H1 (cell line): ENCODE measurements around the gene MYLK. TPM values are rescaled to one million over a fixed set of nuclear protein-coding genes. Genes with fewer than 3 reads are reported as not detected.

Experiments used
- CTCF ChIA-PET: fragments of 300-600 bp; sonication (Branson Sonifier 250); formaldehyde crosslinking; loops from one replicate; lab custom pipeline; 2021; ENCODE audit not compliant: partially characterized antibody; lab: Charles Lee
- POLR2A ChIA-PET: fragments of 300-600 bp; sonication (Branson Sonifier 250); formaldehyde crosslinking; loops from one replicate; lab custom pipeline; 2021; ENCODE audit warnings: inconsistent platforms; ENCODE audit not compliant: partially characterized antibody; lab: Charles Lee
- DNase-seq, 2 experiments: peaks; one replicate each; pipeline versions ENCODE4 v3.0.0 to v3.0.0-alpha.2; 2010 to 2022; ENCODE audit warnings: low spot score in 2 of 2, low read depth in 1 of 2, mixed read lengths in 1 of 2
- FAIRE-seq: peaks from 2 replicates; lab custom pipeline; 2011; peaks lifted over from hg19 to GRCh38; lab: Jason Lieb, UNC
- H2AFZ ChIP-seq: 2 replicates; pipeline ENCODE4 v1.8.1; 2012; ENCODE audit warnings: low read length, inconsistent platforms
- H2AK5ac ChIP-seq: 2 replicates; pipeline ENCODE4 v1.6.1; 2013; ENCODE audit warnings: low read depth, low read length
- H2BK120ac ChIP-seq: replicated peaks from 2 replicates; pipeline ENCODE3; 2013; ENCODE audit warnings: low read depth, low read length, inconsistent platforms
- H2BK12ac ChIP-seq: 2 replicates; pipeline ENCODE4 v1.6.1; 2013; ENCODE audit warnings: low read depth, low read length
- H2BK15ac ChIP-seq: 2 replicates; pipeline ENCODE4 v1.6.1; 2013; ENCODE audit warnings: low read length
- H2BK20ac ChIP-seq: 2 replicates; pipeline ENCODE4 v1.6.1; 2013; ENCODE audit warnings: low read length
- H2BK5ac ChIP-seq: 2 replicates; pipeline ENCODE4 v1.6.1; 2013; ENCODE audit warnings: low read depth, low read length
- H3K14ac ChIP-seq: 2 replicates; pipeline ENCODE4 v1.6.1; 2013; ENCODE audit warnings: inconsistent platforms; ENCODE audit not compliant: insufficient read length
- H3K18ac ChIP-seq: 2 replicates; pipeline ENCODE4 v1.6.1; 2013; ENCODE audit warnings: low read length; ENCODE audit errors: extremely low read depth
- H3K23ac ChIP-seq: 2 replicates; pipeline ENCODE4 v1.6.1; 2013; ENCODE audit warnings: inconsistent platforms; ENCODE audit not compliant: insufficient read length
- H3K23me2 ChIP-seq: 2 replicates; pipeline ENCODE4 v1.6.1; 2013; ENCODE audit warnings: low read depth, low read length
- H3K27ac ChIP-seq: 2 replicates; pipeline ENCODE4 v1.6.1; 2011; ENCODE audit warnings: low read depth, low read length, inconsistent platforms
- H3K27me3 ChIP-seq, 4 experiments: replicated peaks in 1 of 4; 1 replicate in 1 of 4; 2 replicates in 3 of 4; pipeline versions ENCODE4 v1.6.1 to v1.8.1; 2011 to 2013; ENCODE audit warnings: low read length in 3 of 4, mild to moderate bottlenecking in 3 of 4, inconsistent platforms in 2 of 4, mixed read lengths in 2 of 4, moderate library complexity in 1 of 4; ENCODE audit not compliant: control insufficient read depth in 3 of 4, insufficient read depth in 3 of 4; ENCODE audit errors: extremely low read depth in 1 of 4
- H3K36me3 ChIP-seq, 4 experiments: 2 replicates each; pipeline versions ENCODE4 v1.6.1 to v1.8.1; 2011 to 2013; ENCODE audit warnings: mild to moderate bottlenecking in 4 of 4, low read length in 3 of 4, moderate library complexity in 2 of 4, control low read depth in 1 of 4, inconsistent platforms in 1 of 4; ENCODE audit not compliant: insufficient read depth in 4 of 4, control insufficient read depth in 2 of 4
- H3K4ac ChIP-seq: replicated peaks from 2 replicates; pipeline ENCODE3; 2013; ENCODE audit warnings: low read length, low read depth, mixed read lengths, inconsistent platforms; ENCODE audit not compliant: insufficient read length
- H3K4me1 ChIP-seq, 4 experiments: replicated peaks in 1 of 4; 1 replicate in 1 of 4; 2 replicates in 3 of 4; pipeline versions ENCODE4 v1.6.1 to v1.8.1; 2011 to 2013; ENCODE audit warnings: low read length in 3 of 4, inconsistent platforms in 2 of 4, mixed read lengths in 1 of 4; ENCODE audit not compliant: insufficient read depth in 4 of 4, control insufficient read depth in 3 of 4
- H3K4me2 ChIP-seq, 2 experiments: 2 replicates each; pipeline versions ENCODE4 v1.6.1 to v1.8.1; 2011 to 2013; ENCODE audit warnings: low read depth in 2 of 2, low read length in 2 of 2, control low read depth in 1 of 2, inconsistent platforms in 1 of 2, mild to moderate bottlenecking in 1 of 2; ENCODE audit not compliant: insufficient read depth in 1 of 2
- H3K4me3 ChIP-seq, 4 experiments: fragments of 200-600, 300-600 bp in 1 of 4; sonication (generic), shearing (Covaris generic), sonication (Bioruptor Twin) in 1 of 4; 2 replicates each; pipeline versions ENCODE4 v1.5.1 to v1.8.1; 2011 to 2016; ENCODE audit warnings: low read length in 4 of 4, low read depth in 3 of 4, control low read depth in 2 of 4, inconsistent platforms in 2 of 4, mild to moderate bottlenecking in 2 of 4, mixed read lengths in 1 of 4, moderate library complexity in 1 of 4; ENCODE audit not compliant: insufficient read depth in 2 of 4; ENCODE audit errors: extremely low read depth in 1 of 4
- H3K56ac ChIP-seq: replicated peaks from 2 replicates; pipeline ENCODE3; 2013; ENCODE audit warnings: low read depth, mild to moderate bottlenecking, mixed read lengths, low read length, inconsistent platforms; ENCODE audit not compliant: insufficient read length
- H3K79me1 ChIP-seq: 2 replicates; pipeline ENCODE4 v1.6.1; 2013; ENCODE audit warnings: low read depth, low read length, control low read depth
- H3K79me2 ChIP-seq, 2 experiments: 2 replicates each; pipeline versions ENCODE4 v1.6.1 to v1.8.1; 2012 to 2013; ENCODE audit warnings: low read length in 2 of 2, mild to moderate bottlenecking in 2 of 2, inconsistent platforms in 1 of 2; ENCODE audit not compliant: insufficient read depth in 2 of 2, control insufficient read depth in 1 of 2
- H3K9ac ChIP-seq, 4 experiments: replicated peaks in 1 of 4; 1 replicate in 1 of 4; 2 replicates in 3 of 4; pipeline versions ENCODE4 v1.6.1 to v1.8.1; 2011 to 2013; ENCODE audit warnings: low read depth in 3 of 4, low read length in 3 of 4, control low read depth in 2 of 4, mild to moderate bottlenecking in 2 of 4, moderate library complexity in 2 of 4, inconsistent platforms in 1 of 4; ENCODE audit errors: extremely low read depth in 1 of 4
- H3K9me3 ChIP-seq, 2 experiments: 2 replicates each; pipeline versions ENCODE4 v1.6.1 to v1.8.1; 2012 to 2013; ENCODE audit warnings: mild to moderate bottlenecking in 2 of 2, moderate library complexity in 2 of 2, control low read depth in 1 of 2, inconsistent platforms in 1 of 2, low read depth in 1 of 2, low read length in 1 of 2, mixed read lengths in 1 of 2; ENCODE audit not compliant: insufficient read depth in 2 of 2
- H4K20me1 ChIP-seq, 2 experiments: replicated peaks in 1 of 2; 2 replicates each; pipeline versions ENCODE3 to v1.8.1; 2011 to 2013; ENCODE audit warnings: inconsistent platforms in 2 of 2, low read length in 2 of 2, mild to moderate bottlenecking in 1 of 2; ENCODE audit not compliant: insufficient read depth in 2 of 2, control insufficient read depth in 1 of 2
- H4K5ac ChIP-seq: 2 replicates; pipeline ENCODE4 v1.6.1; 2013; ENCODE audit warnings: low read length, low read depth, mixed read lengths, inconsistent platforms; ENCODE audit not compliant: insufficient read length
- H4K8ac ChIP-seq: 2 replicates; pipeline ENCODE4 v1.8.0; 2013; ENCODE audit warnings: mild to moderate bottlenecking, moderate library complexity, low read length, inconsistent platforms; ENCODE audit not compliant: insufficient read depth; ENCODE audit errors: extremely low read depth
- H4K91ac ChIP-seq: replicated peaks from 2 replicates; pipeline ENCODE3; 2013; ENCODE audit warnings: low read length, mixed read lengths, inconsistent platforms; ENCODE audit not compliant: insufficient read length
- ATF3 ChIP-seq: IDR thresholded peaks from 2 replicates; pipeline ENCODE4 v1.6.1; 2011; ENCODE audit warnings: low read depth, mild to moderate bottlenecking, low read length; ENCODE audit not compliant: insufficient read depth
- BCL11A ChIP-seq, 2 experiments: IDR thresholded peaks; one replicate each; pipeline ENCODE4 v1.6.1; 2011; ENCODE audit warnings: low read depth in 2 of 2, low read length in 2 of 2, mild to moderate bottlenecking in 2 of 2
- CHD1 ChIP-seq: IDR thresholded peaks from 2 replicates; pipeline ENCODE4 v1.6.1; 2012; ENCODE audit warnings: low read depth, low read length, improper control_type of control experiment
- E2F6 ChIP-seq: IDR thresholded peaks from 2 replicates; pipeline ENCODE4 v1.6.1; 2012; ENCODE audit warnings: inconsistent platforms
- GTF2F1 ChIP-seq: IDR thresholded peaks from 2 replicates; pipeline ENCODE4 v1.6.1; 2012; ENCODE audit warnings: low read depth, low read length, improper control_type of control experiment, borderline replicate concordance
- HDAC2 ChIP-seq, 2 experiments: fragments of 300-600 bp in 1 of 2; sonication (generic) in 1 of 2; IDR thresholded peaks; 2 replicates each; pipeline ENCODE4 v1.6.1; 2011 to 2012; ENCODE audit warnings: low read depth in 2 of 2, low read length in 2 of 2, mild to moderate bottlenecking in 2 of 2, moderate library complexity in 2 of 2, borderline replicate concordance in 1 of 2, inconsistent platforms in 1 of 2
- HDAC6 ChIP-seq: IDR thresholded peaks from one replicate; pipeline ENCODE4 v1.7.1; 2012; ENCODE audit warnings: low read depth, mild to moderate bottlenecking, inconsistent platforms, low read length, moderate library complexity
- JUN ChIP-seq: IDR thresholded peaks from 2 replicates; pipeline ENCODE4 v1.6.1; 2011; ENCODE audit warnings: low read depth, mild to moderate bottlenecking, improper control_type of control experiment, low read length
- POLR2A ChIP-seq, 2 experiments: IDR thresholded peaks; 1 replicate in 1 of 2; 2 replicates in 1 of 2; pipeline ENCODE4 v1.6.1; 2011; ENCODE audit warnings: low read depth in 2 of 2, low read length in 2 of 2, mild to moderate bottlenecking in 2 of 2; ENCODE audit errors: control extremely low read depth in 1 of 2
- TEAD4 ChIP-seq: IDR thresholded peaks from 2 replicates; pipeline ENCODE4 v1.6.1; 2012; ENCODE audit warnings: low read depth, low read length, inconsistent platforms, mixed read lengths
- WGBS, 2 experiments: shearing (Covaris generic) in 1 of 2; methylation state at CpG; one replicate each; pipeline versions ENCODE4 v1.1.6 to v1.1.7; 2013 to 2015; ENCODE audit warnings: low lambda C conversion rate in 2 of 2, mixed read lengths in 2 of 2, inconsistent platforms in 1 of 2, low coverage in 1 of 2, missing lambda C conversion rate in 1 of 2; ENCODE audit not compliant: insufficient replicate concordance in 2 of 2, insufficient coverage in 1 of 2, insufficient read length in 1 of 2; ENCODE audit errors: extremely low coverage in 1 of 2, missing lambda C conversion rate in 1 of 2; 5-methylcytosine and 5-hydroxymethylcytosine counted together
- polyA plus RNA-seq, 7 experiments: library from polyadenylated mRNA; depleted of rRNA in 3 of 7; stranded (reverse) in 5 of 7; unstranded in 2 of 7; fragments of >200 nt in 5 of 7; fragments of 200-250 nt in 2 of 7; gene quantifications; 1 replicate in 5 of 7; 2 replicates in 1 of 7; 4 replicates in 1 of 7; pipeline versions ENCODE4 v1.2.1 to v1.2.3, GENCODE V29; 2011 to 2013; ENCODE audit warnings: missing spikeins in 2 of 7, mixed read lengths in 2 of 7
- total RNA-seq: library from RNA; stranded (reverse); fragmentation: NEBNext Ultra II Directional; extraction: Animal tissue kit (Norgen Biotek cat#: 25700); gene quantifications from 2 replicates; pipeline ENCODE4 v1.2.1, GENCODE V29; 2021

The MYLK gene
- total and polyA plus RNA-seq, 2 of the 8 experiments (the other 6 are each of a cell fraction or from before 2014, with no cell fraction given): 11.6 to 21.3 TPM

DNA sequence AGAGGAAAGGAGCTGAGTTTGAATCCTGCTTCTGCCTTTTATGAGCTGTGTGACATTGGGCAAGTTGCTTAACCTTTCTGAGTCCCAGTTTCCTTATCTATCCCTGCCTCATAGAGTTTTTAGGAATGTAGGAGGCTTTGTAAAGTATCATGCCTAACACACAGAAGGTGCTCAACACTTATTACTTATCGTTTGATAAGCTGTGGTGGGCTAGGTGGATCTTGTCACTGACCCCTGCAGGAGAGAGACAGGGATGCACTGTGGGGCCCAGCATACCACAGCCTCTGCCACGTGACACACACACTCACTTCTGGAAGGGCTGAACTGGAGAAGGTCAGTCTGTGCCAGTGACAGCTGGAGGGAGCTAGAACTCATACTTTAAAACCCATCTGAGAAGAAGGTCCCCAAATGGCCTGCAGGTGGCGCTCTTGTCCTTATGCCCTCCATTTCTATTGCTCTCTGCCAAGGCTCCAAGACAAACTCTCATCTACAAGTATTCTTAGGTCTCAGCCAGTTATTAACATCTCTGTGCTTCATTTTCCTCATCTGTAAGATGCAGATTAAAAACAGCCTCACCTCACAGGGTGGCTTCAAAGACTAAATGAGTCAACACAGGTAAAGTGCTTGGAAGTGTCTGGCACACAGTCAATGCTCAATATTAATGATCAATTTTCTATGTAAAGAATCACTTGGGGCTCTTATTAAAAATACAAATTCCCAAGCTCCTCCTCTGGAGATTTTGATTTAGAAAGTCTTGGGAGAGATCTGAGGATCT, 241.8 kb downstream of the MYLK start:
- no peak overlapping the region for H3K9ac ChIP-seq
- 19% methylated on average over 3 of the region's 3 CpGs; no CpG with 5 or more reads in 1 of the 2 experiments for WGBS, 2 experiments
- no peak overlapping the region for H4K8ac ChIP-seq
- H2BK12ac ChIP-seq: no peak overlapping the region; the same call in 1 of the 2 replicates
- FAIRE-seq: peak; percentile 100
- no peaks in the 10 kb centered on the region for H3K79me1 ChIP-seq
- DNase-seq: peak; percentile 89 to 93
- H3K23ac ChIP-seq: no peak overlapping the region
- H2AFZ ChIP-seq: no peak overlapping the region
- no peak overlapping the region for H2BK5ac ChIP-seq
- H3K18ac ChIP-seq: no peak overlapping the region
- H3K4me1 ChIP-seq: peaks cover 0 to 6% (median 2%) of the 10 kb centered on the region in 4 experiments; a peak in 4 of 7 replicates
- no peak overlapping the region for H3K4ac ChIP-seq
- no peaks in the 10 kb centered on the region for H3K23me2 ChIP-seq
- no peak overlapping the region for H4K5ac ChIP-seq
- H3K56ac ChIP-seq: no peak overlapping the region
- no peak overlapping the region for H4K91ac ChIP-seq
- H2BK15ac ChIP-seq: peak overlapping the region; percentile 53; the same call in 1 of the 2 replicates
- H3K79me2 ChIP-seq: no peaks in the 10 kb centered on the region
- H3K27ac ChIP-seq: no peak overlapping the region
- no peaks in the 10 kb centered on the region for H3K36me3 ChIP-seq
- H3K27me3 ChIP-seq: no peaks in the 10 kb centered on the region
- ChIA-PET POLR2A (interaction anchor here (1.0 to 1.9 kb wide), 3 partner anchors 10 to 124 kb away, joined by 3 to 7 read pairs (median 3); no protein-coding TSS in a partner anchor), CTCF (interaction anchor here (0.5 to 32.0 kb wide), 48 partner anchors 10 to 1163 kb away, joined by 3 to 1463 read pairs (median 4); partner anchors contain the start of gene HACD2)
- H4K20me1 ChIP-seq: peaks cover 0 to 2% of the 10 kb centered on the region in 2 experiments
- H2AK5ac ChIP-seq: no peak overlapping the region
- no peak overlapping the region for H3K4me3 ChIP-seq
- H2BK120ac ChIP-seq: no peak overlapping the region
- no peak overlapping the region for H3K14ac ChIP-seq
- no peak overlapping the region for H2BK20ac ChIP-seq
- H3K4me2 ChIP-seq: no peak overlapping the region
- H3K9me3 ChIP-seq: no peaks in the 10 kb centered on the region
- TF ChIP-seq GTF2F1 (no peak), ATF3 (peak; percentile 65; the same call in 1 of the 2 replicates), HDAC2 (IDR thresholded peaks at IDR 0.05; ENCODE audit: borderline replicate concordance in 1 of 2, low read depth in 2 of 2, low read length in 2 of 2) (peak in 1 of 2 experiments; percentile 66; a peak in 1 of 4 replicates), HDAC6 (no peak), CHD1 (no peak), BCL11A (IDR thresholded peaks at IDR 0.05; ENCODE audit: low read depth in 2 of 2, low read length in 2 of 2) (no peak), E2F6 (0 out of 2 replicates have a peak, but pooled peaks have one; percentile 21), TEAD4 (peak; percentile 80), JUN (peak; percentile 72; the same call in 1 of the 2 replicates), POLR2A (IDR thresholded peaks at IDR 0.05; ENCODE audit: control extremely low read depth in 1 of 2, low read depth in 2 of 2, low read length in 2 of 2) (no peak)
